ENCODE results near the gene BACE2. TPM values are rescaled to one million over a fixed set of nuclear protein-coding genes. Genes with fewer than 3 reads are reported as not detected.

The BACE2 gene
- polyA plus RNA-seq, 2 of the 4 experiments (the other 2 are of a cell fraction) = 15.2 to 26.0 TPM

DNA sequence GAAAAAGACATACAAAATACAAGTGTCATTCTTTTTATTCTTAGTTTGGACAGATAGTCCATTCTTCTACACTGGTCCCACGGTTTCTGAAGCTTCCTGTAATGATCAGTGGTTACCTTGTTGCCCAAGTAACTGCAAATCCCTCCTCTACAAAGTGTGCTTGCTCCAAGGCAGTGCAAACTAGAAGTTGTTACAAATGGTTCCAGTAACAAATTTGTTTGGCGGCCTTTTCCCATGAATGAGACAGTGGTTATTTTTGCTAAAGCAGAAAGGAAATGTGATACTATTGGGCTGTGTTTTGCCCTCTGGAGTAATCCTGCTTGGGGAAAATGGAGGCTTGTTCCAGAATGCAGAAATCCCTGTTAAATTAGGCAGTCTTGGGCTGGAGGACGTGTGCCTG is 8.9 kb downstream of the BACE2 start:
- H3K27ac ChIP-seq = no peak overlapping the region
- FAIRE-seq (no peak), ATAC-seq (no peak), DNase-seq (ENCODE audit: low read depth in 1 of 2, low spot score in 1 of 2) (no peak)
- no peak overlapping the region for H3K4me3 ChIP-seq
- ChIA-PET POLR2A (no interaction called here), CTCF (no interaction called here)
- 54% methylated on average over 3 of the region's 3 CpGs for WGBS (ENCODE audit: missing lambda C conversion rate)
- TF ChIP-seq SREBF2 (IDR thresholded peaks at IDR 0.05) = no peak
- TF ChIP-seq CHD2 (IDR thresholded peaks at IDR 0.05; ENCODE audit: low read length, partially characterized antibody) = no peak
- TF ChIP-seq RNF2 (IDR thresholded peaks at IDR 0.05; ENCODE audit: borderline replicate concordance, low read depth) = no peak
- TF ChIP-seq, protein P1, sequence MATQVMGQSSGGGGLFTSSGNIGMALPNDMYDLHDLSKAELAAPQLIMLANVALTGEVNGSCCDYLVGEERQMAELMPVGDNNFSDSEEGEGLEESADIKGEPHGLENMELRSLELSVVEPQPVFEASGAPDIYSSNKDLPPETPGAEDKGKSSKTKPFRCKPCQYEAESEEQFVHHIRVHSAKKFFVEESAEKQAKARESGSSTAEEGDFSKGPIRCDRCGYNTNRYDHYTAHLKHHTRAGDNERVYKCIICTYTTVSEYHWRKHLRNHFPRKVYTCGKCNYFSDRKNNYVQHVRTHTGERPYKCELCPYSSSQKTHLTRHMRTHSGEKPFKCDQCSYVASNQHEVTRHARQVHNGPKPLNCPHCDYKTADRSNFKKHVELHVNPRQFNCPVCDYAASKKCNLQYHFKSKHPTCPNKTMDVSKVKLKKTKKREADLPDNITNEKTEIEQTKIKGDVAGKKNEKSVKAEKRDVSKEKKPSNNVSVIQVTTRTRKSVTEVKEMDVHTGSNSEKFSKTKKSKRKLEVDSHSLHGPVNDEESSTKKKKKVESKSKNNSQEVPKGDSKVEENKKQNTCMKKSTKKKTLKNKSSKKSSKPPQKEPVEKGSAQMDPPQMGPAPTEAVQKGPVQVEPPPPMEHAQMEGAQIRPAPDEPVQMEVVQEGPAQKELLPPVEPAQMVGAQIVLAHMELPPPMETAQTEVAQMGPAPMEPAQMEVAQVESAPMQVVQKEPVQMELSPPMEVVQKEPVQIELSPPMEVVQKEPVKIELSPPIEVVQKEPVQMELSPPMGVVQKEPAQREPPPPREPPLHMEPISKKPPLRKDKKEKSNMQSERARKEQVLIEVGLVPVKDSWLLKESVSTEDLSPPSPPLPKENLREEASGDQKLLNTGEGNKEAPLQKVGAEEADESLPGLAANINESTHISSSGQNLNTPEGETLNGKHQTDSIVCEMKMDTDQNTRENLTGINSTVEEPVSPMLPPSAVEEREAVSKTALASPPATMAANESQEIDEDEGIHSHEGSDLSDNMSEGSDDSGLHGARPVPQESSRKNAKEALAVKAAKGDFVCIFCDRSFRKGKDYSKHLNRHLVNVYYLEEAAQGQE (IDR thresholded peaks at IDR 0.05) = no peak
- TF ChIP-seq FOXS1 (CRISPR knock-in tag; IDR thresholded peaks at IDR 0.05) = no peak
- H3K4me1 ChIP-seq = no peaks in the 10 kb centered on the region
- no peak overlapping the region for H3K4me2 ChIP-seq
- H3K9me3 ChIP-seq = no peaks in the 10 kb centered on the region

DNA sequence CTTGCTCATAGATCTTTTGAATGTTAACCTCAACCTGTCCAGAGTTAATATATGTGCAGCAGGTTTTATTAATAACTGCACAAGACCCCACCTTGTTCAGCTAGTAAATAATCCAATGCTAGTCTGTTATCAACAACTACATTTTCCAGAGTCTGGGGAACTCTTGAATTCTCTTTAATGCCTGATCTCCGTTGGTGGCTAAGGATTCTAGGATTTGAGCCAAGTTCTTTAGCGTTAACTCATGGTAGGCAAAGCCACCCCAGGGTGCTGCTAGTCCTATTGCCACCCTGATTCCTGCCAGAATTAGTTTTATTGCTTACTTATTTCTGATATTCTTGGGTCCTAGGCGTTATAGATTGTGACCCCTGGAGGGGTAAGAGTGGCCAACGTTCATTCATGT is 12.8 kb downstream of the BACE2 start:
- Histone ChIP-seq H3K4me3 (no peak overlapping the region), H3K9me3 (no peaks in the 10 kb centered on the region), H3K4me2 (no peak overlapping the region), H3K27ac (no peak overlapping the region), H3K4me1 (no peaks in the 10 kb centered on the region)
- WGBS (ENCODE audit: missing lambda C conversion rate) = 47% methylated on average over 4 of the region's 4 CpGs
- FAIRE-seq (no peak), DNase-seq (ENCODE audit: low read depth in 1 of 2, low spot score in 1 of 2) (no peak), ATAC-seq (no peak)
- TF ChIP-seq MYC (IDR thresholded peaks at IDR 0.05; ENCODE audit: borderline replicate concordance, low read length) (no peak), KDM5A (IDR thresholded peaks at IDR 0.05) (no peak), HOXB5 (CRISPR knock-in tag; IDR thresholded peaks at IDR 0.05) (no peak), POLR2A (IDR thresholded peaks at IDR 0.05; ENCODE audit: low read length) (no peak), BHLHE40 (IDR thresholded peaks at IDR 0.05; ENCODE audit: low read depth, low read length) (no peak), HOXA7 (CRISPR knock-in tag; IDR thresholded peaks at IDR 0.05) (no peak), EP300 (IDR thresholded peaks at IDR 0.05) (no peak), HEYL (CRISPR knock-in tag; IDR thresholded peaks at IDR 0.05) (no peak), RCOR1 (IDR thresholded peaks at IDR 0.05; ENCODE audit: low read depth, low read length) (no peak), ESRRA (IDR thresholded peaks at IDR 0.05; ENCODE audit: borderline replicate concordance, low read length) (no peak), SMC3 (IDR thresholded peaks at IDR 0.05) (no peak)
- ChIA-PET POLR2A (no interaction called here), CTCF (interaction anchor here (0.9 to 3.1 kb wide), 2 partner anchors 10 to 1157 kb away, joined by 3 to 19 read pairs; no protein-coding TSS in a partner anchor)

DNA sequence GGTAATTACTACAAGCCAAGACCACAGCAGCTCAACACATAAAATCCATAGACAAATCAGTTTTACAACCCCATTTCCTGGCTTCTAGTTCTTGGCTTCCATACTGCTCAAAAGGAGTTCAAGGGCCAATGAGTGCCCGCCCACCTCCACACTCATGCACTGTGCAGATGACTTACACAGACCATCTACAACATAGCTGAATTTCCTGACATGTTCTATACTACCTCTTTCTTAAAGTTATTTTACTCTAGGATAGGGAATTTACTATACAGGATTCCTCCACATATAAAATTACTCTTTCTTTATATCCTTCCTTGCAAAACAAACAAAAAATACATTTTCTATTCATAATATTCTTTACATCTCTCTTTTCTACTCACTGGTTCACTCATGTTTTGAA is 14.6 kb downstream of the BACE2 start:
- Histone ChIP-seq H3K9me3 (no peaks in the 10 kb centered on the region), H3K4me3 (no peak overlapping the region), H3K4me2 (no peak overlapping the region), H3K4me1 (no peaks in the 10 kb centered on the region), H3K27ac (no peak overlapping the region)
- no peak for DNase-seq (ENCODE audit: low read depth in 1 of 2, low spot score in 1 of 2)
- ChIA-PET POLR2A (no interaction called here), CTCF (interaction anchor here (1.3 to 3.1 kb wide), 2 partner anchors 12 kb away, joined by 3 to 19 read pairs; no protein-coding TSS in a partner anchor)
- 83% methylated on average over 1 of the region's 1 CpG for WGBS (ENCODE audit: missing lambda C conversion rate)
- TF ChIP-seq HOXA7 (CRISPR knock-in tag; IDR thresholded peaks at IDR 0.05) (no peak), EHMT2 (IDR thresholded peaks at IDR 0.05; ENCODE audit: low read depth) (no peak), KDM5A (IDR thresholded peaks at IDR 0.05) (no peak), NFE2L2 (conservative IDR thresholded peaks at IDR 0.05; ENCODE audit: low read length) (no peak), EP300 (IDR thresholded peaks at IDR 0.05) (no peak), MAFK (IDR thresholded peaks at IDR 0.05; ENCODE audit: partially characterized antibody) (no peak), HEYL (CRISPR knock-in tag; IDR thresholded peaks at IDR 0.05) (no peak), RARB (CRISPR knock-in tag; IDR thresholded peaks at IDR 0.05) (no peak), CBX8 (IDR thresholded peaks at IDR 0.05) (no peak), SREBF2 (IDR thresholded peaks at IDR 0.05) (no peak), HDAC2 (IDR thresholded peaks at IDR 0.05) (no peak)
- no peak for ATAC-seq
- FAIRE-seq = no peak
